Stimulated activated CD4-positive, alpha-beta T cell treated with anti-CD3 and anti-CD28 coated beads, Interleukin-1b, Interleukin-23, amount 100 ng/mL, for 24 hours (primary cell): ENCODE results near the gene CREM.

Experiments
- DNase-seq, 4 experiments: peaks; one replicate each; pipeline ENCODE4 v3.0.0-alpha.2; 2020; ENCODE audit warnings: low read depth in 4 of 4, low spot score in 1 of 4

CREM gene

DNA sequence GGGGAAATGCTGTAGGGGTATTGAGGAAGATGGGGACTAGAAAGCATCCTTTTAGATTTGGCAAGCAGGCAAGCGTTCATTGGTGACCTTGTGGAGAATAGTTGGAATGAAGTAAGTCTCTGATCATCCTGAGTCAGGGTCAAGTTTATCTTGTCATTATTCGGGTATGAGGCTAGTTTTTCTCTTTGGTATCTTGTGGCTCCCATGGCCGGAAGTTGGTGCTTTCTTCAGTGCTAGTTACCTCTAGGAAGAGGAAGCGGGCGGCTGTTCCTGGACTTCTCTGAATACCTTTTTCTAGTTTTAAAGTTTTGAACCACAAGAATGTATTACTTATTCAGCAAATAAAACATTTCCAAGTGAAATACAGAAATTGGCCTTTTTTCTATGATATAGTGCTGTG, 9.2 kb downstream of the CREM start:
- no peak for DNase-seq

DNA sequence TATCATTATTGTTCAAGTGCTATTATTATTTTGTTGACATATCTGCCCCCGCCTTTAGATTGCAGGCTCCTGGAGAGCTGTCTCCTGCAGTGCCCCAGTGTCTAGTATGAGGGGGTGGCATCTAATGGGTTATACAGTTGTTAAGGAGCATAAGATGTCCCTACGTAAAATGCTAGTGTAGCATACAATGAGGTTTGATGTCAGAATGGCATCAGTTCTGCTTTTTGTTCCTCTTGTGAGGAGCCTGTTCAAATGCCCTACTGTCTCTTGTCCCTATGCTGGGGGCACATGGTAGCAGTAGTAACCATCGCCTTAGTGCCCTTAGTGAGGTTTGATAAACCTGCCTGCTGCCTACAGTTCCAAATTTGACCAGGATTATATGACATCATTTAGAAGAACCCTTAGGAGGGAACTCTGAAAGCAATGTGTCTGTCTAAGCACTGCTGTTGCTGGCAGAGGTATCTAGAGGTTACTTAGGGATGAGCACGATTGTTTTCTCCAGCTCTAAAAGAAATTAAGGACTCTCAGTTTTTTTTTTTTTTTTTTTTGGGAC, 9.7 kb downstream of the CREM start:
- DNase-seq = no peak

DNA sequence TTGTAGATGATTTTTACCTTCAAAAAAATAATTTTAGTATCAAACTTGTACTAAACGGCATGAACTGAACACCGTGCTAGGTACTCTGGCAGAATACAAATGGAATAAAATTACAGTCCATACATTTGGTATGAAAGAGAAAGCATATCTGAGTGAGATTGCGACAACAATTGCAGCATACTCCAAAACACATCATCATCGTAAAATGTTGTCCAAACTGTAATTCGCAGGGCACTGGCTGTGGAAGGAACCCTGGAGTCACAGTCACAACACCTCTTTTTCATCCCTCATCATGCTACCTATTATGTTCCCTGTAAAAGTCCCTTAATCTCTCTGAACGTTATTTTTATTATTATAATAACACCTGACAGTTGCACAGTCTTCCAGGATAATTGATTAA, 13.5 kb downstream of the CREM start:
- no peak for DNase-seq

DNA sequence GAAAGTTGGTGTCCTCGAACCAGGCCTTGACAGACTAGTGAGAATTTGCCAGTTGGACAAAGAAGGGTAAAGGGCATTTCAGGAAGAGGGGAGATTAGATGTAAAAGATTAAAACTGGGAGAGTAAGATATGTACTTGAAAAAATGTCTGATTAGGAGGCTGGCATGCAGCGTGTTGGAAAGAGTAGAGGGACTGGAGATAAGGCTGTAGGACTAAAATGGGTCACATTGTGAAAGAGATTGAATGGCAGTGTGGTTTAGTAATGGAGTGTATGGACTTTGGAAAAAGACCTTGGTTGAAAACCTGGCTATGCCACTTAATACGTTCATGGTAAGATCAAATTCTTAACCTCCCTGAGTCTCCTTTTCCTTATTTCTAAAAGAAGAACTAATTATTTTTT, 14.1 kb downstream of the CREM start:
- DNase-seq = no peak

DNA sequence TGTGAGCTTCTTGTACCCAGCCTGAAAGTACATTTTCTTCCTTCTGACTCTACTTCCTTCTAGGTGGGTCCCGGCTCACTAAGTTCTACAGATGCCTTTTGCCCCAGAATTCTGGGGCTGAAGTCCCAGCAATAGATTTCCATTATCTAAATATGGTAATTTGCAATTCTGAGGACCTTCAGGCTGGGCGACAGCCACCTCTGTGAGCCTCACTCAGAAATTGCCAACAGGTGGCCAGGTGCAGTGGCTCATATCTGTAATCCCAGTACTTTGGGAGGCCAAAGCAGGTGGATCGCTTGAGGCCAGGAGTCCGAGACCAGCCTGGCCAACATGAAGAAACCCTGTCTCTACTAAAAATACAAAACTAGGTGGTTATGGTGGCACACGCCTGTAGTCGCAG, 23.7 kb downstream of the CREM start:
- DNase-seq = no peak

DNA sequence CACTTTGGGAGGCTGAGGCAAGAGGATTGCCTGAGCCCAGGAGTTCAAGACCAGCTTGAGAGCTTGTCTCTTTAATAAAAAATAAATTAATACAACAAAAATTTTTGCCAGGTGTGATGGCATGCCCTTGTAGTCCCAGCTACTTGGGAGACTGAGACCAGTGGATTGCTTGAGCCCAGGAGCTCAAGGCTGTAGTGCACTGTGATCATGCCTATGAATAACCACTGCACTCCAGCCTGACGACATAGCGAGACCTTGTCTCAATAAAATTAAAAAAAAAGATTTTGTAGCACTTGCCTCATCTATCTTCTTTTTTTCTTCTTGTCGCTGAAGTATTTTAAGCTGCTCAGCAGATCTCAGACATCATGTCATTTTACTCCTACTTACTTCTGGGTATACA, 26.3 kb downstream of the CREM start:
- no peak for DNase-seq

DNA sequence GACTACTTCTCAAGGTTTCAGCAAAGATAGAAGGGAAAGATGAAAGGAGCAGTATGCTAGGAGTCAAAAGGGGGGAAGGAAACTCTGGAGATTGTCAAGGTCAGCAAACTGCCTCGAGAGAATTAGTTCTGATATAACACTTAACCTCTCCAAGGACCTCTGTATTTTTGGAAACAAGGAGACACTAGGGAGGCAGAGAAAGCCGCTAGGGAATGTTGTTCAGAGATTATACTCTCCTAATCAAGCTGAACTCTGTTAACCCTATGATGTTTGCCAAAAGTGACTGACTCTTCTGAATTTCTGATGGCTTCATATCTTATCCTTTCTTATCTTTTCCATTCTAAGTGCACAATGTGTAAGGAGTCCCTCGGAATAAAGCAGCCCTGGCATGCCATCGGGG, 27.1 kb downstream of the CREM start:
- no peak for DNase-seq

DNA sequence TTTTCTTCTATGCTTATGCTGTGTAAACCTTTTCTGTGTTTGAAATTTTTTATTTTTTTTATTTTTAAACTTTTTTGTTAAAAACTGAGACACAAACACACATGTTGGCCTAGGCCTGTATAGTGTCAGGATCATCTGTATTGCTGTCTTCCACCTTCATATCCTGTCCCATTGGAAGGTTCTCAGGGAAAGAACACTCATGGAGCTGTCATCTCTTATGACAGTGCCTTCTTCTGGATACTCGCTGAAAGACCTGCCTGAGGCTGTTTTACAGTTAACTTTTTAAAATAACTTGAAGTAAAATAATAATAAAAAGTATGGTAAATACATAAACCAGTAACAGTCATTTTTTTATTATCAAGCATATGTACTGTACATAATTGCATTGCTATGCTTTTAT, 34.1 kb downstream of the CREM start:
- DNase-seq = no peak

DNA sequence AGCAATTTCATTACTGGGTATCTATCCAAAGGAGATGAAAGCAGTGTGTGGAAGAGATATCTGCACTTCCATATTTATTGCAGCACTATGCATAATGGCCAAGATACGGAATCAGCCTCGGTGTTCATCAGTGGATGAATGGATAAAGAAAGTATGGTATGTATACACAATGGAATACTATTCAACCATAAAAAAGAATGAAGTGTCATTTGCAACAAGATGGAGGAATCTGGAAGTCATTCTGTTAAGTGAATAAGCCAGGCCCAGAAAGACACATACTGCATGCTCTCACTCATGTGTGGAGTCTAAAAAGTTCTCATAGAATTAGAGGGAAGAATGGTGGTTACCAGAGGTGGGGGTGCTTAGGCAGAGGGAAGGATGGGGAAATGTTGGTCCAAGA, 35.3 kb downstream of the CREM start:
- DNase-seq = no peak

DNA sequence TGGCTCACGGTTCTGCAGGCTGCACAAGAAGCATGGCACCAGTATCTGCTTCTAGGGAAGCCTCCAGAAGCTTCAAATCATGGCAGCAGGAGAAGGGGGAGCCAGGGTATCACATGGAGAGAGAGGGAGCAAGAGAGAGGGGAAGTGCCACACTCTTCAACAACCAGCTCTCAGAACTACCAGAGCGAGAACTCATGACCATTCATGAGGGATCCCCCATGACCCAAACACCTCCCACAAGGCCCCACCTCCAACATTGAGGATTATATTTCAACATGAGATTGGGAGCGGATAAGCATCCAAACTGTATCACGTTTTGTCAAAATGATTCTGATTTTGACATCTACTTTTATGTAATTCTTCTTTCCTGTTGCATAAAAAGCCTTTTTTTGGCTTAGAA, 38.5 kb downstream of the CREM start:
- DNase-seq = no peak

DNA sequence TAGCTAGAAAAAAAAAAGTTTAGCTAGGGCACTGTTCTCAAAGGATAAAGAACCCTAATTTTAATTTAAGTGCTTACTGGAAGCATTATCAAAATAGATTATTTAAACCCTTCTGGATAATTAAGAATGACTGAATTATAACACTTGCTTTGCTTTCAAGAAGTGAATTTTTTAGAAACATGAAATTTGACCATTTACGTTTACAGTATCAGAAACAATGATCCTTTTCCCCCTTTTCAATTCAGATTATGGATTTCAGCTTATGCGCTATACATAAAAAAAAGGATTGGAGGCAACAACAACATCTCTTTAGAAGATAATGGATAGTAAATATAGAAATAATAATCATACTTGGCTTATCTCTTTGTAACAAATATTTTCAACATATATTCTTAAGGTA, 39.2 kb downstream of the CREM start:
- DNase-seq = no peak

DNA sequence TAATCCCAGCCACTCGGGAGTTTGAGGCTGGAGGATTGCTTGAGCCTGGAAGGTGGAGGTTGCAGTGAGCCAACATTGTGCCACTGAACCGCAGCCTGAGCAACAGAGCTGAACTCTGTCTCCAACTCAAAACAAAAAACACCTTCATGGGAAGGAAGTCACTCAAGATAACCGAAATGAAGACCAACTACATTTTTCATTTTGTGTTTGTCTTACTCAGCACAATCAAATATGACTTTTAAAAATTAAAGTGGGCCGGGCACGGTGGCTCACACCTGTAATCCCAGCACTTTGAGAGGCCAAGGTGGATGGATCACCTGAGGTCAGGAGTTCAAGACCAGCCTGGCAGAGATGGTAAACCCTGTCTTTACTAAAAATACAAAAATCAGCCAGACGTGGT, 40.0 kb downstream of the CREM start:
- DNase-seq = no peak

DNA sequence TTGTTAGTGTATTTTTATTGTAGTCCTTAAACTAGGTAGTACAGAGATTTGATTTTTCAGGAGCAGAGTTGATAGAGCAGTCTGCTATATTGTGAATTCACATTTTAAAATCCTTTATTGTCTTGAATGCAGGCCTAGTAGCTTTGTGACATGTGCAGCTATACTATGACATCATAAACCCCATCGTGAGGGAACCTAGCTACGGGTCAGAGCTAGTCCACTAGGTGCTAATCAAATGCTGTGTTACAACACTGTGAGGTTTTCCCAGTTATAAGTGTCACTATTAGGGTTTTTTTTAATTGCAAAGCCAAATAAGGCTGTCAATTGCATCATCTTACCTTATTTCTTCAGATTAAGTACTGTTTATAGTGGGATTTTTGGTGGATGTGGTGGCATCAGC, 40.7 kb downstream of the CREM start:
- no peak for DNase-seq

DNA sequence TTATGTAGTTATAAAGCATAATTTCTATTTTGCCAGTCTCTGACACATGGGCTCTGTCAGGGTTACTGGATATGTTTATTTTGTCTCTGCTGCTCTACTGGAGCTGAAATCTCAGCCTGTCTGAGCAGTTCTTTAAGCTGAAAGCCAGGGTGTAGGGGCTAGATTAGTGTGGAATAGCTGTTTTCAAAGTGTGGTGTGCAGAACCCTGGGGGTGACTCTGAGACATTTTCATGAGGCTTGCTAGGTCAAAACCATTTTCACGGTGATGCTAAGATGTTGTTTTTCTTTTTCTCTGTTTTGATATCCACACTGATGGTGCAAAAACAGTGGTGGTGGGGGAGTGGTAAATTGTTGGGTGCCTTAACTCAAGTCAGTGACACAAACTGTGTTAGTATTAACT, 45.5 kb downstream of the CREM start:
- DNase-seq = no peak

DNA sequence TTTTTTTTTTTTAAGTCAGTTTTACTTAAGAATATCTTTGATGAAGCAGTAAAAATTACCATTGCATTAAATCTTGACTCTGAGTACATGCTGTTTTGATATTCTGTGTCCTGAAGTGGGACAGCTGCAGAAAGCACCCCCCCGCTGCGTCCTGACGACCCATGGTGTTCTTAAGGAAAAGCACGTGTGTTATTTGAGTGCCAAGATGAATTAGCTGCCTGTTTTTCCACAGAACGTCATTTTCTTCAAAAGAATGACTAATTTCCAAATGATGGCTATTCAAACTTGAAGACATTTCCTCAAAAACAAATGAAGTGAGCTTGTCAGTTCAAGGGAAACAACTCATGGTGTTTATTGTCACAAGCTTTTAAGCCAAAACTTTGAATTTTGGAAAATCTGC, 45.9 kb downstream of the CREM start:
- no peak for DNase-seq

DNA sequence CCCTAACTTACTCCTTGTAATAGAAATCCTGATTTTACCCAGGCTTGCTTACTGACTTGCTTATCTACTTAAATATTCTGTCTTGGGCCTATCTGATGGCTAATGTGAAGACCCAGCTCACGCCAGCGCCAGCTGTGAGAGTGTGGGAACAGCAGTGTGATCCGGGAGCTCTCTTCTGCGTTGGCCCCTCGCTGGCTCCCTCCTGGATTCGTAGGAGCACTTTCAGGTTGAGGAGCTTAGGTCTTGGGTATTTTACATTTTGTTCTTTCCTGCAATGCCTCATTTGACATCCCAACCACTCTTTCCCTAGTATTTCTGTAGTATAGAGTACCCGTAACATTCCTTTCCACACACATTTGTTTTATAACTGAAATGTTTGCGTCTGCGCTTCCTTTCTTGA, 51.7 kb downstream of the CREM start:
- no peak for DNase-seq

DNA sequence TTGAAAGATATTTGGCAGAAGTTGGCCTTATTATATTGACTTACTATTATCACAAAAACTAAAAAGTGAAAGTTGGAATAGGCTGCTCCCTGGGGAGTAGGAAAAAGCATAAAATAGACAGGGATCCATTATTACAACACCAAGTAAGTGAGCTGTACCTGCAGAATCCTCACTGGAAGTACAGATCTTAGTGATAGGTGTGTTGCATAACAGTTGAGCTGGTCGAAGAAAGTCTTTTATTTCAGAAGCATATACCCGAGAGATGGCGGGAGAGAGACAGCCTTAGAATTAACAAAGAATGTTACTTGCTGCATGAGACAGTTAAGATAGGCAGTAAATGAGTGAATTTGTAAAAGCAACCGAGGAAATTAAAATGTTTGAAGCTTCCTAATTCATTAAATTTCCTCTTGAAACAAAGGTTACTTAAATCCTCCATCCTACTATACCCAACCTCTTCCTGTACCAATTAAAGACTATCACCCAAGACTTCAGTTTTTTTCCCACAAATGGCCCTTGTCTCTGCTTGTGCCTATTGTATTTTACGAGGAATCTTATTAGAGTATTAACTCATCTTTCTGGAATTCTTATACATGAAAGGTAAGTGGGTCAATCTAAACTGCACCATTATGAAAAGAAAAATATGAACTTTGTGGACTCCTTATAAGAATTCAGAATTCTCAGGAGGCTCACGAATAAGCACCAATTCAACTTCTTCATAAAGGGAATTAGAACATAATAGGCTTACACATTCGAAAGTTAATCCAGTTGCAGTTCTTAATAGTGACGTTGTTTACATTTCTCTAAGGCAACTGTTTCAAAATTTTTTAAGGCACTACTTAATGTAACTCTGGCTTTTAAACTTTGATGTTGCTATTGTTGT, 56.2 kb downstream of the CREM start:
- no peak for DNase-seq

DNA sequence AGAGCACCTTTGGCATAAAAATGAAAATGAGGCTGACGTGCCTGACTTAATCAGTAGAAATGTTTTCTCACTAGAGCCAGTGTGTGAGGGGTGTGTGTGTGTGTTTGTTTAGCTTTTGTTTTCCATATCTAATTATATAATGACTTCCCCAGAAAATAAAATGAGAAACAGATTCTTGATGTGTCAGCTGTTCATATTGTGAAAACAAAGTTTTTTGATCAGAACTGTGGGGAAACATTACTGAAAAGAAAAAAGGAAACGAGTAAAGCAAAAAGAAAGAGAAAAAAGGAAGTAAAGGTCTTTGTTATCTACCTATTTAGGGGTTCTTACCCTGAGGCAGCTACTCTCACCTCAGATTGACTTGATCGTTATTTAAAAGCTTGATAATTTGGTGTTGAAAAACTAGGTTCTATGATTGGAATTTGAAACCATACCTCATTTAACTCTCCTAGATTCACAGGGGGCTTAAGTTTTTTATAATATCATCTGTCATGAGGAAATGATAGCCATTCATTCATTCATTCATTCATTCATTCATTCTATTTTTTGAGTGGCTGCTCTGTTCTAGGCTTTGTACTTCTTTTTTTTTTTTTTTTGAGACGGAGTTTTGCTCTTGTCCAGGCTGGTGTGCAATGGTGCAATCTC, 58.0 kb downstream of the CREM start:
- DNase-seq = no peak

DNA sequence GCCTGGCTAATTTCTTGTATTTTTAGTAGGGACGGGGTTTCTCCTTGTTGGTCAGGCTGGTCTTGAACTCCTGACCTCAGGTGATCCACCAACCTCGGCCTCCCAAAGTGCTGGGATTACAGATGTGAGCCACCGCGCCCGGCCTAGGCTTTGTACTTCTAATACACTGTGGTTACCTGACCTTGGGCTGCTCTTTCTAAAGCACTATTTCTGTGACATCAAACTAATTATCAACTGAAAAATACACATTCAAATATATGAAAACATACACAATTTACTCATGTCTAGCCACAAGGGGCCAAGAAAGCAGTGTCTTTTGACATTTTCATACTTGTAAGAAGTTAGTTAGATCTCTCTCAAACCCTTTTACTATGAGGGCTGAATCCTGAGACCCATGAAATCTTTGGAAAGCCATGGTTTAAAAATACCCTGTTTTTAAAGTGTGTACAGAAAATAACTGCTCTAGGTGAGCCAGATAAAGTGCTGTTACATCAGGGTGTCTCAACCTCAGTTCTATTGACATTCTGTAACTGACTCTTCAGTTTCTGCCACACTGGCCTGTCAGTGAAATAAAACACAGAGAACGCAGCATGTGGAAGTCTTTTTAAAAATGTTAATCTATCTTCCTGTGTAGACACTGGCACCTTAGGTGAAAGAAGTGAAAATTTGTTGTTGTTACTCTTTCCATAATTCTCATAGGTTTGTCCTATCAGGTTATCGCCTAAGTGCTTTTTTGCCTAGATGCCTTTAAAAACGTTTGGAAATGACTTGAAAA, 58.8 kb downstream of the CREM start:
- DNase-seq = no peak

DNA sequence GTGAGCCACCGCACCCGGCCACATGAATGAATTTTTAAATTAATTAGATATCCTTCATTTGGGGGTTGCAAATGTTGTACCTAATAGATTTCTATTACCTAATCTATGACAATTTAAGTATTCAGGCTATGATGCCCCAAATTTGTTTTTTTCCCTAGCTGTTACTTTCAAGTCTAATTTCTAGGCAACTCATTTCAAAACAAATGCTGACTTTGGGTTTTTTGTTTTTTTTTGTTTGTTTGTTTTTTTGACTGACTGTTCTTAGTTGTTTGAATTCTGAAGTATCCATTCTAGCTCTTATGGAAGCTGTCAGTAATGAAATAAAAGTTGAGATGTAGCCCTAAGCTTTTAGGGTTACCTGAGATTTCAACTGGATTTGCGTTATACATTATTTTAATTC, 62.3 kb downstream of the CREM start:
- no peak for DNase-seq

DNA sequence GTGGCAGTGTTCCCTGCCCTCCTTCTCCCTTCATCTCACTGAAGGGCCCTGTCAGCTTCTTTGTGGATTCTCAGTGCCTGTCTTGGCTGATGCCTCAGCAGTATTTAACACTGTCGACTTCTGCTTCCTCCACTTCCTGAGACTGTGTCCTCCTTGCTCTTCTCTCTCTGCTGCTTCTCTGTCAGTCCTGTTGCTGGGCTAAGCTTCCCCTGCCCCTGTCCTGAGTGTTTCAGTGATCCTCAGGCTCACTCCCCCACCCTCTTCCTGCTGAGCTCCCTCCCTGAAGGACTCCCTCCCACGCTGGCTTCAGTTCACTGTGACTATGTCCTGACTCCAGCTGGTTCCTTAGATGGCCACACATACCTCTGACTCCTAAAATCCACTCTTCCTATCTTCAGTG, 64.9 kb downstream of the CREM start:
- DNase-seq = no peak
